Lower leg skin (tissue), 3 donors: ENCODE measurements around the gene CLEC1A.

Experiments used
- CTCF ChIP-seq, 3 donors: fragments of 450-650 bp; IDR thresholded peaks; one replicate each; pipeline ENCODE4 v1.5.1; 2016; ENCODE audit warnings: antibody characterized with exemption in 3 of 3, mild to moderate bottlenecking in 3 of 3, moderate library complexity in 2 of 3
- POLR2A ChIP-seq, 2 donors: fragments of 450-650 bp; IDR thresholded peaks; one replicate each; pipeline ENCODE4 v1.6.1; 2016 to 2017; ENCODE audit warnings: antibody characterized with exemption in 2 of 2, mild to moderate bottlenecking in 1 of 2, moderate library complexity in 1 of 2

- TF ChIP-seq CTCF (IDR thresholded peaks at IDR 0.05) (no peak), POLR2A (IDR thresholded peaks at IDR 0.05) (no peak)
Measured at GRCh38 chr12:10086387-10086786, 12.4 kb downstream of the CLEC1A start.
